Fibroblast of lung (primary cell): ENCODE measurements around the gene CIB2.

Experiments
- EZH2 ChIP-seq: IDR thresholded peaks from 2 replicates; pipeline ENCODE4 v1.5.1; 2012; ENCODE audit warnings: low read length, control low read depth, mild to moderate bottlenecking; ENCODE audit errors: missing control alignments
- TF ChIP-seq, protein P1 (sequence below), 2 donors: IDR thresholded peaks in 1 of 2; conservative IDR thresholded peaks in 1 of 2; 1 replicate in 1 of 2; 2 replicates in 1 of 2; pipeline ENCODE4 v1.5.1; 2011 to 2012; ENCODE audit warnings: low read length in 2 of 2, control low read depth in 1 of 2, inconsistent platforms in 1 of 2, low read depth in 1 of 2, mild to moderate bottlenecking in 1 of 2

DNA sequence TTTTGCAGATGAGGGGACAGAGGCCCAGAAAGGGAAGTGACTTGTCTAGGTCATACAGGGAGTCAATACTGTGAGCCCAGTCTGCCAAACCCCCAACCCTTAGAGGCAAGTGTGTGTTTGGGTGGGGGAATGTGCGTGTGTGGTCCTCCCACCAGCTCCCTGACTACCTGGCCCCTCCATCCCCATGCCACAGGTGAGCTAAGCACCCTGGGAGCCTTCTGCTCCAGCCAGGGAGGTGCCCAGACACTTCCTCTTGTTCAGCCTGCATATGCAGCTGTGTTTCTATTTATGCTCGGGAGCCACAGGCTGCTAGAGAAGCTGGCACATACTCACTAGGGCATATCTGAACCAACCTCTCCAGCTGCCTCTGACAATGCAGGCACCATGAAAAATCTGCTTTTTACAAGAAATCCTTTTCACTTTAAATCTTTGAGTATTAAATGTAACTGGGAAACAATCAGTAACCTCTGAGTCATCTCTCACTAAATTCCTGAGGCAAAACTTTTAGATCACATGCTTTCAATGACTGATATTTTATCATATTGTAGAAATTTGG, 74.5 kb downstream of the CIB2 start:
- TF ChIP-seq, protein P1, sequence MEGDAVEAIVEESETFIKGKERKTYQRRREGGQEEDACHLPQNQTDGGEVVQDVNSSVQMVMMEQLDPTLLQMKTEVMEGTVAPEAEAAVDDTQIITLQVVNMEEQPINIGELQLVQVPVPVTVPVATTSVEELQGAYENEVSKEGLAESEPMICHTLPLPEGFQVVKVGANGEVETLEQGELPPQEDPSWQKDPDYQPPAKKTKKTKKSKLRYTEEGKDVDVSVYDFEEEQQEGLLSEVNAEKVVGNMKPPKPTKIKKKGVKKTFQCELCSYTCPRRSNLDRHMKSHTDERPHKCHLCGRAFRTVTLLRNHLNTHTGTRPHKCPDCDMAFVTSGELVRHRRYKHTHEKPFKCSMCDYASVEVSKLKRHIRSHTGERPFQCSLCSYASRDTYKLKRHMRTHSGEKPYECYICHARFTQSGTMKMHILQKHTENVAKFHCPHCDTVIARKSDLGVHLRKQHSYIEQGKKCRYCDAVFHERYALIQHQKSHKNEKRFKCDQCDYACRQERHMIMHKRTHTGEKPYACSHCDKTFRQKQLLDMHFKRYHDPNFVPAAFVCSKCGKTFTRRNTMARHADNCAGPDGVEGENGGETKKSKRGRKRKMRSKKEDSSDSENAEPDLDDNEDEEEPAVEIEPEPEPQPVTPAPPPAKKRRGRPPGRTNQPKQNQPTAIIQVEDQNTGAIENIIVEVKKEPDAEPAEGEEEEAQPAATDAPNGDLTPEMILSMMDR (conservative IDR thresholded peaks at IDR 0.05 in 1 of 2, IDR thresholded peaks at IDR 0.05 in 1 of 2; ENCODE audit: low read depth in 1 of 2, low read length in 2 of 2), result no peak
- no peak for TF ChIP-seq EZH2
